Right cardiac atrium (tissue), 5 donors: ENCODE data around the gene F13B. TPM values are rescaled to one million over a fixed set of nuclear protein-coding genes. Genes with fewer than 3 reads are reported as not detected.
A peak's percentile ranks its signal among the peaks of the same experiment; 100 is the strongest.
"Not testable (repeated sequence)": the region's sequence is repeated elsewhere in the genome, so short reads cannot be mapped to it uniquely, and the experiment has no call there.

Experiments used
- ATAC-seq, 2 donors: fragments of 200-7000 bp; cut with Tn5 transposase; one replicate each; pipeline versions ENCODE4 v1.8.0 to v1.9.1; 2020; ENCODE audit warnings: moderate library complexity in 2 of 2, mild to moderate bottlenecking in 1 of 2
- DNase-seq, 3 donors: peaks; one replicate each; pipeline ENCODE4 v3.0.0-alpha.2; 2020
- H3K27ac ChIP-seq: one replicate; pipeline ENCODE4 v1.5.1; 2013; ENCODE audit warnings: mild to moderate bottlenecking, low read length, control low read depth, moderate library complexity
- H3K27me3 ChIP-seq: one replicate; pipeline ENCODE4 v1.6.1; 2013; ENCODE audit not compliant: control insufficient read depth, insufficient read depth
- H3K4me1 ChIP-seq: one replicate; pipeline ENCODE4 v1.6.1; 2013; ENCODE audit warnings: low read length; ENCODE audit not compliant: control insufficient read depth, insufficient read depth
- H3K4me3 ChIP-seq: one replicate; pipeline ENCODE4 v1.5.1; 2013; ENCODE audit warnings: low read length, control low read depth
- H3K9me3 ChIP-seq: one replicate; pipeline ENCODE4 v1.6.1; 2013; ENCODE audit warnings: low read length; ENCODE audit not compliant: control insufficient read depth
- WGBS: extraction: QIAGEN DNeasy Blood & Tissue Kit; methylation state at CpG from one replicate; pipeline ENCODE4 v1.1.7; 2013; 5-methylcytosine and 5-hydroxymethylcytosine counted together
- intact Hi-C, 4 donors: fragments of 100-400 bp; cut with DNase I; formaldehyde crosslinking; loops; one replicate each; pipeline versions ENCODE4 v1.11.0 to v1.14.0; 2022 to 2023
- polyA plus RNA-seq: library from polyadenylated mRNA; stranded (reverse); fragments of 200-250 nt; gene quantifications from one replicate; pipeline ENCODE4 v1.2.3, GENCODE V29; 2013
- total RNA-seq, 4 donors: library from RNA; stranded (reverse); fragmentation: NEBNext Ultra II Directional; extraction: Animal tissue kit (Norgen Biotek cat#: 25700); gene quantifications; one replicate each; pipeline ENCODE4 v1.2.1, GENCODE V29; 2021
- donor health status: healthy with polysubstance abuse.
- donor health status: DM: no; HTN: yes; CAD: no.
- donor health status: DM: no; HTN: no; CAD: no.
- donor health status: DM: no; HTN: yes; CAD: no; lungs with severe emphysema.
- donor health status: DM: yes; HTN: yes; CAD: no.

The F13B gene
- total and polyA plus RNA-seq, 5 donors = not detected

DNA sequence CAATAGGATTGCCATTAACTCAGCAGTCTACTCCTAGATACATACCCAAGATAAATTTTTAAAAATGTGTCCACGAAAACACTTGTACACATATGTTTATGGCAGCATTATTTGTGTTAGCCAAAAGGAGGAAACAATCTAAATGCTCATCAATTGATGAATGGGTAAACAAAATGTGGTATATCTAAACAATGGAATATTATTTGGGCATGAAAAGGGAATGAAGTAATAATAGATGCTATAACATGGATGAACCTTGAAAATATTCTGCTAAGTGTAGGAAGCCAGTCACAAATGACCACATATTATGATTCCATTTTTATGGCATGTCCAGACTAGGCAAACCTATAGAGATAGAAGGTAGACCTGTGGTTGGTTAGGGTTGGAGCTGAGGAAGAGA is 55.4 kb downstream of the F13B start:
- no peaks in the 10 kb centered on the region for H3K4me1 ChIP-seq
- no peak for DNase-seq
- peaks cover 1% of the 10 kb centered on the region for H3K9me3 ChIP-seq
- no peak for ATAC-seq
- H3K27ac ChIP-seq = no peak overlapping the region
- intact Hi-C loops = no loop called here
- no peaks in the 10 kb centered on the region for H3K27me3 ChIP-seq
- no peak overlapping the region for H3K4me3 ChIP-seq
- 92% methylated on average over 1 of the region's 1 CpG for WGBS

DNA sequence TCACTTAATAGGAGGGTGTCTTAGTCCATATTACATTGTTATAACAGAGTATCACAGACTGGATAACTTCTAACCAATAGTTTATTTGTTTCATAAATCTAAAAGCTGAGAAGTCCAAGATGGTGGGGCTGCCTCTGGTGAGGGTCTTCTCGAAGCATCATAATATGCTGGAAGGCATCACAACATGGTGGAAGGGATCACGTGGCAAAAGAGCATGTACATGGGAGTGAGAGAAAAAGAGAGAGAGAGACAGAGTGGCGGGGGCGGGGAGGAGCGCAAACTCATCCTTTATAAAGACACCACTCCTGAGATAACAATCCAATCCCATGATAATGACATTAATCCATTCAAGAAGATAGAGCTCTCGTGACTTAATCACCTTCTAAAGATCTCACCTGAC is 58.2 kb downstream of the F13B start:
- intact Hi-C loops = no loop called here
- Histone ChIP-seq H3K4me1 (no peaks in the 10 kb centered on the region), H3K9me3 (peaks cover 1% of the 10 kb centered on the region), H3K27ac (no peak overlapping the region), H3K4me3 (no peak overlapping the region), H3K27me3 (no peaks in the 10 kb centered on the region)
- DNase-seq = no peak
- no peak for ATAC-seq
- 88% methylated on average over 6 of the region's 6 CpGs for WGBS

GRCh38 chr1:197003132-197003531 is 63.9 kb downstream of the F13B start:
- H3K9me3 ChIP-seq = no peaks in the 10 kb centered on the region
- H3K27me3 ChIP-seq = no peaks in the 10 kb centered on the region
- no peaks in the 10 kb centered on the region for H3K4me1 ChIP-seq
- ATAC-seq (no peak), DNase-seq (no peak)
- H3K4me3 ChIP-seq = no peak overlapping the region
- no peak overlapping the region for H3K27ac ChIP-seq
- intact Hi-C loops = no loop called here
- 63% methylated on average over 2 of the region's 2 CpGs for WGBS

GRCh38 chr1:197001828-197002227 is 65.2 kb downstream of the F13B start:
- Histone ChIP-seq H3K4me1 (no peaks in the 10 kb centered on the region), H3K4me3 (no peak overlapping the region), H3K9me3 (no peaks in the 10 kb centered on the region), H3K27me3 (no peaks in the 10 kb centered on the region), H3K27ac (no peak overlapping the region)
- intact Hi-C loops = no loop called here
- ATAC-seq (no peak), DNase-seq (no peak)
- 84% methylated on average over 2 of the region's 2 CpGs for WGBS

DNA sequence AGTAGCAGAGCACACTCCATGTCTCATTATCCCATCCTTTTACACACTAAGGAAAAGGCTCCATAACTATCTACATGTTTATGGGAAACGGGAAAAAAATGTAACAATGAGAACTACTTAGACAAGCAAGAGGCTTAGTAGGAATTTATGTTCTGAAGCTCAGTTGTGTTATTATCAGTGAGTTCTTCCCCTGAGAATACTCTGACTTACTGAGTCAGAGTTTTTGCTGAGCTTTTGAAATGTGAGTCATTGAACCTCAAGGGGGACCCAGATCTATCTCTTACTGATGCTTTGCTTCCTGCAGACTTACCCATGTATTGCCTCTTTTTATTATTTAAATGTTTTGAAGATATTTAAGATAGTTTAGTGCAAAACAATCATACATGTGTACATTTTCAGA is 69.6 kb downstream of the F13B start:
- Histone ChIP-seq H3K27ac (no peak overlapping the region), H3K4me1 (no peaks in the 10 kb centered on the region), H3K27me3 (no peaks in the 10 kb centered on the region), H3K4me3 (no peak overlapping the region), H3K9me3 (no peaks in the 10 kb centered on the region)
- 52% methylated on average over 1 of the region's 1 CpG for WGBS
- ATAC-seq = no peak
- no peak for DNase-seq
- intact Hi-C loops = no loop called here

DNA sequence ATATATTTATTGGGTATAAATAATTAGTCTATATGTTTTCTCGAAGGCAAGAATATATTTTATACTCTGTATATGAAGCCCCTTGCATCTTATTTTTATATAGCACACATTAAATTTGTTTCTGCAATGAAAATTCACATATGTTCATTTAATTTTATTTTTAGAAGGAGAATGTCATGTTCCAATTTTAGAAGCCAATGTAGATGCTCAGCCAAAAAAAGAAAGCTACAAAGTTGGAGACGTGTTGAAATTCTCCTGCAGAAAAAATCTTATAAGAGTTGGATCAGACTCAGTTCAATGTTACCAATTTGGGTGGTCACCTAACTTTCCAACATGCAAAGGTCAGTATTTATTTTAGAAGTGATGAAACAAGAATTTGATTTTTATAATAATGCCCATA is 73.1 kb downstream of the F13B start:
- intact Hi-C loops = no loop called here
- DNase-seq (no peak), ATAC-seq (no peak)
- no peaks in the 10 kb centered on the region for H3K4me1 ChIP-seq
- no peaks in the 10 kb centered on the region for H3K9me3 ChIP-seq
- H3K27me3 ChIP-seq = no peaks in the 10 kb centered on the region
- no peak overlapping the region for H3K27ac ChIP-seq
- WGBS = 51% methylated on average over 2 of the region's 2 CpGs
- no peak overlapping the region for H3K4me3 ChIP-seq

DNA sequence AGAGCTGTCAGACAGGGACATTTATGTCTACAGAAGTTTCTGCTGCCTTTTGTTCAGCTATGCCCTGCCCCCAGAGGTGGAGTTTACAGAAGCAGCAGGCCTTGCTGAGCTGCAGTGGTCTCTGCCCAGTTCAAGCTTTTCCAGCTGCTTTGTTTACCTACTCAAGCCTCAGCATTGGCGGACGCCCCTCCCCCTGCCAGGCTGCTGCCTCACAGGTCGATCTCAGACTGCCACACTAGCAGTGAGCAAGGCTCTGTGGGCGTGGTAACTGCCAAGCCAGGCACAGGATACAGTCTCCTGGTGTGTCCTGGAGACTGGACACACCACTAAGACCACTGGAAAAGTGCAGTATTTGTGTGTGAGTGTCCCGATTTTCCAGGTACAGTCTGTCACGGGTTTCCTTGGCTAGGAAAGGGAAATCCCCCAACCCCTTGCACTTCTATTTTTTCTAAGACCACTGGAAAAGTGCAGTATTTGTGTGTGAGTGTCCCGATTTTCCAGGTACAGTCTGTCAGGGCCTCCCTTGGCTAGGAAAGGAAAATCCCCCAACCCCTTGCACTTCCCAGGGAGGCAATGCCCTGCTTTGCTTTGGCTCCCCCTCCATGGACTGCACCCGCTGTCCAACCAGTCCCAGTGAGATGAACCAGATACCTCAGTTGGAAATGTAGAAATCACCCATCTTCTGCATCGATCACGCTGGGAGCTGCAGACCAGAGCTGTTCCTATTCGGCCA is 75.0 kb downstream of the F13B start:
- H3K4me1 ChIP-seq, H3K4me3 ChIP-seq, H3K9me3 ChIP-seq, H3K27me3 ChIP-seq, ATAC-seq, intact Hi-C loops, H3K27ac ChIP-seq: not testable (repeated sequence)
- DNase-seq = peak in 1 of 3 donors; percentile 14
- 64% methylated on average over 11 of the region's 11 CpGs for WGBS

Other genes starting within 250 kb of the F13B start
- not detected for gene CFHR1, start 247.5 kb downstream of the F13B start, total RNA-seq
- 0.09 TPM for gene CFHR1, start 247.5 kb downstream of the F13B start, polyA plus RNA-seq
- not detected for gene CFHR4, start 179.2 kb downstream of the F13B start, total RNA-seq
- not detected for gene CFHR4, start 179.2 kb downstream of the F13B start, polyA plus RNA-seq
- not detected for gene CFHR2, start 123.5 kb downstream of the F13B start, total RNA-seq
- not detected for gene CFHR2, start 123.5 kb downstream of the F13B start, polyA plus RNA-seq
- gene CFHR5, start 89.7 kb downstream of the F13B start, total RNA-seq = not detected
- gene CFHR5, start 89.7 kb downstream of the F13B start, polyA plus RNA-seq = not detected
- gene ASPM, start 79.4 kb upstream of the F13B start, total RNA-seq = under 1 TPM; 0.25 to 0.91 (median 0.51) TPM
- 0.05 TPM for gene ASPM, start 79.4 kb upstream of the F13B start, polyA plus RNA-seq
- 10 to 100 TPM in 3 of 4 donors, 1 to 10 TPM in 1; 9.4 to 11.1 (median 10.2) TPM for gene ZBTB41, start 134.0 kb upstream of the F13B start, total RNA-seq
- gene ZBTB41, start 134.0 kb upstream of the F13B start, polyA plus RNA-seq = 2.6 TPM
- gene CRB1, start 201.0 kb upstream of the F13B start, total RNA-seq = under 1 TPM; 0.25 to 0.60 (median 0.33) TPM
- gene CRB1, start 201.0 kb upstream of the F13B start, polyA plus RNA-seq = 0.05 TPM